ENCODE results near the gene ERMP1. TPM values are rescaled to one million over a fixed set of nuclear protein-coding genes. Genes with fewer than 3 reads are reported as not detected.

The ERMP1 gene
- total and polyA plus RNA-seq, 2 donors from 2014 or later, result 34.4 to 89.6 TPM

DNA sequence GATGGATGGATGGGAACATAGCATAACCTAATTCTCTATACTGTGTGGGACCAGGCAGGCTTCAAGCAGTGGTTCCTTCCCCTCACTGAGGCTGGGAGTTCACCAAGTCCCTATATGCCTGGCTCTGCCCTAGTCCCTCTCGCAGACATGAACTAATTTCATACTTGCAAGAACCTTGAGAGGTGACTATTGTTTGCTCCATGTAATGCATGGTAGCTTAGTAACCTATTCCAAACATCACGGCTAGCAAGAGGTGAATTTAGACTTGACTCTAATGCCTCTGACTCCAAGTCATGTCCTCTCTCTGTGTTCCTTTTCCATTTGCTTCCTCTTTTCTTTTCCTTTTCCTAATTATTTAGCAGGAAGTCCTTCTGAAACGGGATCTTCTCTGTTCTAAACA lies 25.9 kb upstream of the ERMP1 start:
- intact Hi-C loops (cut with DNase I), result no loop called here
- DNase-seq, result no peak
- Histone ChIP-seq H3K4me1 (ENCODE audit: control insufficient read depth in 2 of 3, insufficient read depth in 2 of 3, low read depth in 1 of 3, low read length in 3 of 3) (peaks cover 0 to 6% (median 4%) of the 10 kb centered on the region in 3 donors), H3K36me3 (ENCODE audit: control insufficient read depth in 2 of 3, insufficient read depth in 3 of 3, low read length in 3 of 3) (no peaks in the 10 kb centered on the region), H3K4me3 (ENCODE audit: low read length in 3 of 3) (no peak overlapping the region), H3K27me3 (ENCODE audit: control insufficient read depth, insufficient read depth, low read length) (no peaks in the 10 kb centered on the region), H3K9me3 (ENCODE audit: control insufficient read depth in 2 of 3, insufficient read depth in 1 of 3, low read length in 3 of 3) (no peaks in the 10 kb centered on the region), H3K27ac (ENCODE audit: low read depth in 2 of 2, low read length in 2 of 2) (no peak overlapping the region), H3K9ac (ENCODE audit: low read length in 3 of 3) (no peak overlapping the region)
- no peak for FAIRE-seq
- TF ChIP-seq, protein P1, sequence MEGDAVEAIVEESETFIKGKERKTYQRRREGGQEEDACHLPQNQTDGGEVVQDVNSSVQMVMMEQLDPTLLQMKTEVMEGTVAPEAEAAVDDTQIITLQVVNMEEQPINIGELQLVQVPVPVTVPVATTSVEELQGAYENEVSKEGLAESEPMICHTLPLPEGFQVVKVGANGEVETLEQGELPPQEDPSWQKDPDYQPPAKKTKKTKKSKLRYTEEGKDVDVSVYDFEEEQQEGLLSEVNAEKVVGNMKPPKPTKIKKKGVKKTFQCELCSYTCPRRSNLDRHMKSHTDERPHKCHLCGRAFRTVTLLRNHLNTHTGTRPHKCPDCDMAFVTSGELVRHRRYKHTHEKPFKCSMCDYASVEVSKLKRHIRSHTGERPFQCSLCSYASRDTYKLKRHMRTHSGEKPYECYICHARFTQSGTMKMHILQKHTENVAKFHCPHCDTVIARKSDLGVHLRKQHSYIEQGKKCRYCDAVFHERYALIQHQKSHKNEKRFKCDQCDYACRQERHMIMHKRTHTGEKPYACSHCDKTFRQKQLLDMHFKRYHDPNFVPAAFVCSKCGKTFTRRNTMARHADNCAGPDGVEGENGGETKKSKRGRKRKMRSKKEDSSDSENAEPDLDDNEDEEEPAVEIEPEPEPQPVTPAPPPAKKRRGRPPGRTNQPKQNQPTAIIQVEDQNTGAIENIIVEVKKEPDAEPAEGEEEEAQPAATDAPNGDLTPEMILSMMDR (IDR thresholded peaks at IDR 0.05; ENCODE audit: borderline replicate concordance, extremely low read depth, insufficient read depth), result no peak

GRCh38 chr9:5857928-5858327 lies 25.0 kb upstream of the ERMP1 start:
- no peaks in the 10 kb centered on the region for H3K36me3 ChIP-seq (ENCODE audit: control insufficient read depth in 2 of 3, insufficient read depth in 3 of 3, low read length in 3 of 3)
- H3K27me3 ChIP-seq (ENCODE audit: control insufficient read depth, insufficient read depth, low read length), result no peaks in the 10 kb centered on the region
- H3K27ac ChIP-seq (ENCODE audit: low read depth in 2 of 2, low read length in 2 of 2), result no peak overlapping the region
- no peak overlapping the region for H3K4me3 ChIP-seq (ENCODE audit: low read length in 3 of 3)
- H3K4me1 ChIP-seq (ENCODE audit: control insufficient read depth in 2 of 3, insufficient read depth in 2 of 3, low read depth in 1 of 3, low read length in 3 of 3), result peaks cover 0 to 1% (median 0%) of the 10 kb centered on the region in 3 donors
- intact Hi-C loops (cut with DNase I), result no loop called here
- TF ChIP-seq, protein P1 (IDR thresholded peaks at IDR 0.05; ENCODE audit: borderline replicate concordance, extremely low read depth, insufficient read depth), result no peak
- H3K9ac ChIP-seq (ENCODE audit: low read length in 3 of 3), result no peak overlapping the region
- DNase-seq (no peak), FAIRE-seq (no peak)
- H3K9me3 ChIP-seq (ENCODE audit: control insufficient read depth in 2 of 3, insufficient read depth in 1 of 3, low read length in 3 of 3), result no peaks in the 10 kb centered on the region

DNA sequence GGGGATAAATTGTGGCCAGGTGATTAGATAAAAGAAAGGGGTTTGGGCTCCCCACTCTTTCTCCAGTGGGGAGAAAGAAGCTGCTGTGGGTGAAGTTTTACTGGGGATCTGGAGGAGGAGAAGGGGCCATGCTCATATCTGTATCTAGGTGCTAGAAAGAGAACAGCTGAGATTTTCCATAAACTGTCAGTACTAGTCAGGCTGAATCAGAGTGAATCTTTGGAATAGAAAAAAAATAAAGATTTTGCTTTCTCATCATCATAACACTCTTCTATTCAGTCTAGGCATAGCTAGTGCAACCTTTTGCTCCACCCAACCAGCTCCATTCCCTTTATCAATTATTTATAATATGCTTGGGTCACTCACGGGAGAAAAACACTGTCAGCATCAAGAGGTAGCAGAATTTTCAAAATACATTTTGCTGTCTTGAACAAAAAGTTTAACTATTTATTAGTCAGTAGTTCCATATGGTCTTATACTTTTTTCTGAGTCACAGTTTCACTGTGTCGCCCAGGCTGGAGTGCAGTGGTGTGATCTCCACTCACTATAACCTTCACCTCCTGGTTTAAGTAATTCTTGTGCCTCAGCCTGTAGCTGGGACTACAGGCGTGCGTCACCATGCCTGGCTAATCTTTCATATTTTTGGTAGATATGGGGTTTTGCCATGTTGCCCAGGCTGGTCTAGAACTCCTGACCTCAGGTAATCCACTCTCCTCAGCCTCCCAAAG lies 21.3 kb upstream of the ERMP1 start:
- Histone ChIP-seq H3K27ac (ENCODE audit: low read depth in 2 of 2, low read length in 2 of 2) (no peak overlapping the region), H3K36me3 (ENCODE audit: control insufficient read depth in 2 of 3, insufficient read depth in 3 of 3, low read length in 3 of 3) (no peaks in the 10 kb centered on the region), H3K9ac (ENCODE audit: low read length in 3 of 3) (no peak overlapping the region), H3K27me3 (ENCODE audit: control insufficient read depth, insufficient read depth, low read length) (no peaks in the 10 kb centered on the region), H3K9me3 (ENCODE audit: control insufficient read depth in 2 of 3, insufficient read depth in 1 of 3, low read length in 3 of 3) (no peaks in the 10 kb centered on the region), H3K4me3 (ENCODE audit: low read length in 3 of 3) (no peak overlapping the region), H3K4me1 (ENCODE audit: control insufficient read depth in 2 of 3, insufficient read depth in 2 of 3, low read depth in 1 of 3, low read length in 3 of 3) (no peaks in the 10 kb centered on the region)
- DNase-seq (no peak), FAIRE-seq (no peak)
- intact Hi-C loops (cut with DNase I), result no loop called here
- TF ChIP-seq, protein P1 (IDR thresholded peaks at IDR 0.05; ENCODE audit: borderline replicate concordance, extremely low read depth, insufficient read depth), result no peak

Measured in kidney (tissue), 14 donors.